Measurements from ENCODE around the gene GABBR2. TPM values are rescaled to one million over a fixed set of nuclear protein-coding genes. Genes with fewer than 3 reads are reported as not detected.

Gene GABBR2
- total and polyA plus RNA-seq, 9 of the 15 experiments (the other 6 are each of a cell fraction or from before 2014, with no cell fraction given), result 0.15 to 1.9 (median 0.32) TPM

DNA sequence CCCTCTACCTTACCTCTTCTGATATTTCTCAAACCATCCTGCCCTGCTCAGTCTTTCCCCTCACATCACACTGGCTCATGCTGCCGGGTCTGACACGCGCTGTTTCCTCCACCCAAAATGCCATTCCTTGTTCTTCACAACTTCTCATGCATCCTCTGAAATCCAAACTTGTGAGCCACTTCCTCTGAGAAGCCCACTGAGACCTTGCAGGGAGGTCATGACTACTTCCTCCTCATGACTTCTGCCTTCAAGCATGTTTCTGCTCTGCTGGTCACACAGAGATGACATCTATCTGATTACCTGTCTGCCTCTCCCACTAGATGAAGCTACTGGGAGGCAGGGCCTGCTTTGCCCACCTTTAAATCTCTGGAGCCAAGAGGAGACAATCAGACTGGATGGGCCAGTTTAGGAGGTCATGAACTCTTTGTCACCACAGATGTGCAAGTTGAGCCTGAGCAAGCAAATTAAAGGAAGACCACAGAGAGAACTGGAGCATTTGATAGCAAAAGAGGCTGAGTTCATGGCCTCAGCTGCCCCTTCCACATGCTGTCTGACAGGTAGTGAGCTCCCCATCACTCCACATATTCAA is 333.5 kb downstream of the GABBR2 start (continued):
- TF ChIP-seq ZFP36 (IDR thresholded peaks at IDR 0.05; ENCODE audit: low read depth, low read length, partially characterized antibody), result peak; percentile 65
- no peak for TF ChIP-seq TGIF2 (CRISPR knock-in tag; IDR thresholded peaks at IDR 0.05)
- TF ChIP-seq, protein P1, sequence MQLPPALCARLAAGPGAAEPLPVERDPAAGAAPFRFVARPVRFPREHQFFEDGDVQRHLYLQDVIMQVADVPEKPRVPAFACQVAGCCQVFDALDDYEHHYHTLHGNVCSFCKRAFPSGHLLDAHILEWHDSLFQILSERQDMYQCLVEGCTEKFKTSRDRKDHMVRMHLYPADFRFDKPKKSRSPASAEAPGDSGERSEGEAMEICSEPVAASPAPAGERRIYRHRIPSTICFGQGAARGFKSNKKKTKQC (CRISPR knock-in tag; IDR thresholded peaks at IDR 0.05), result no peak
- TF ChIP-seq SP2 (IDR thresholded peaks at IDR 0.05; ENCODE audit: extremely low read depth, low read depth, low read length, poor library complexity, severe bottlenecking), result no peak
- no peak for TF ChIP-seq NEUROD1 (IDR thresholded peaks at IDR 0.05; ENCODE audit: borderline replicate concordance, low read depth, low read length, partially characterized antibody)
- TF ChIP-seq, protein P2, sequence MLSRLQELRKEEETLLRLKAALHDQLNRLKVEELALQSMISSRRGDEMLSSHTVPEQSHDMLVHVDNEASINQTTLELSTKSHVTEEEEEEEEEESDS (CRISPR knock-in tag; IDR thresholded peaks at IDR 0.05), result no peak
- TF ChIP-seq, protein P3, sequence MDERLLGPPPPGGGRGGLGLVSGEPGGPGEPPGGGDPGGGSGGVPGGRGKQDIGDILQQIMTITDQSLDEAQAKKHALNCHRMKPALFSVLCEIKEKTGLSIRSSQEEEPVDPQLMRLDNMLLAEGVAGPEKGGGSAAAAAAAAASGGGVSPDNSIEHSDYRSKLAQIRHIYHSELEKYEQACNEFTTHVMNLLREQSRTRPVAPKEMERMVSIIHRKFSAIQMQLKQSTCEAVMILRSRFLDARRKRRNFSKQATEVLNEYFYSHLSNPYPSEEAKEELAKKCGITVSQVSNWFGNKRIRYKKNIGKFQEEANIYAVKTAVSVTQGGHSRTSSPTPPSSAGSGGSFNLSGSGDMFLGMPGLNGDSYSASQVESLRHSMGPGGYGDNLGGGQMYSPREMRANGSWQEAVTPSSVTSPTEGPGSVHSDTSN (CRISPR knock-in tag; IDR thresholded peaks at IDR 0.05; ENCODE audit: low read depth), result no peak
- TF ChIP-seq, protein P3 (tag; conservative IDR thresholded peaks at IDR 0.05; ENCODE audit: low read depth), result no peak
- no peak for TF ChIP-seq TSC22D4 (tag; IDR thresholded peaks at IDR 0.05)
- no peak for TF ChIP-seq ESRRB (CRISPR knock-in tag; IDR thresholded peaks at IDR 0.05; ENCODE audit: borderline replicate concordance)
- TF ChIP-seq, protein P4, sequence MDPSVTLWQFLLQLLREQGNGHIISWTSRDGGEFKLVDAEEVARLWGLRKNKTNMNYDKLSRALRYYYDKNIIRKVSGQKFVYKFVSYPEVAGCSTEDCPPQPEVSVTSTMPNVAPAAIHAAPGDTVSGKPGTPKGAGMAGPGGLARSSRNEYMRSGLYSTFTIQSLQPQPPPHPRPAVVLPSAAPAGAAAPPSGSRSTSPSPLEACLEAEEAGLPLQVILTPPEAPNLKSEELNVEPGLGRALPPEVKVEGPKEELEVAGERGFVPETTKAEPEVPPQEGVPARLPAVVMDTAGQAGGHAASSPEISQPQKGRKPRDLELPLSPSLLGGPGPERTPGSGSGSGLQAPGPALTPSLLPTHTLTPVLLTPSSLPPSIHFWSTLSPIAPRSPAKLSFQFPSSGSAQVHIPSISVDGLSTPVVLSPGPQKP (CRISPR knock-in tag; IDR thresholded peaks at IDR 0.05), result no peak
- TF ChIP-seq ZNF24 (IDR thresholded peaks at IDR 0.05), result no peak
- no peak for TF ChIP-seq ZNF717 (CRISPR knock-in tag; IDR thresholded peaks at IDR 0.05)
- TF ChIP-seq SRSF3 (IDR thresholded peaks at IDR 0.05; ENCODE audit: insufficient read depth, low read length), result no peak
- TF ChIP-seq HMGN3 (IDR thresholded peaks at IDR 0.05; ENCODE audit: borderline replicate concordance, extremely low read depth, insufficient read length, low read depth, low read length), result no peak
- TF ChIP-seq, protein P5, sequence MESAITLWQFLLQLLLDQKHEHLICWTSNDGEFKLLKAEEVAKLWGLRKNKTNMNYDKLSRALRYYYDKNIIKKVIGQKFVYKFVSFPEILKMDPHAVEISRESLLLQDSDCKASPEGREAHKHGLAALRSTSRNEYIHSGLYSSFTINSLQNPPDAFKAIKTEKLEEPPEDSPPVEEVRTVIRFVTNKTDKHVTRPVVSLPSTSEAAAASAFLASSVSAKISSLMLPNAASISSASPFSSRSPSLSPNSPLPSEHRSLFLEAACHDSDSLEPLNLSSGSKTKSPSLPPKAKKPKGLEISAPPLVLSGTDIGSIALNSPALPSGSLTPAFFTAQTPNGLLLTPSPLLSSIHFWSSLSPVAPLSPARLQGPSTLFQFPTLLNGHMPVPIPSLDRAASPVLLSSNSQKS (CRISPR knock-in tag; IDR thresholded peaks at IDR 0.05), result no peak
- no peak for TF ChIP-seq POLR2A (conservative IDR thresholded peaks at IDR 0.05)
- TF ChIP-seq TOE1 (IDR thresholded peaks at IDR 0.05; ENCODE audit: borderline replicate concordance), result no peak
- TF ChIP-seq TOE1 (CRISPR knock-in tag; IDR thresholded peaks at IDR 0.05; ENCODE audit: borderline replicate concordance, low read depth), result no peak
- no peak for TF ChIP-seq HCFC1 (IDR thresholded peaks at IDR 0.05; ENCODE audit: low read depth, low read length)
- peak in 1 of 2 experiments; percentile 22; a peak in 1 of 4 replicates for TF ChIP-seq HDAC1 (IDR thresholded peaks at IDR 0.05)
- TF ChIP-seq, protein P6, sequence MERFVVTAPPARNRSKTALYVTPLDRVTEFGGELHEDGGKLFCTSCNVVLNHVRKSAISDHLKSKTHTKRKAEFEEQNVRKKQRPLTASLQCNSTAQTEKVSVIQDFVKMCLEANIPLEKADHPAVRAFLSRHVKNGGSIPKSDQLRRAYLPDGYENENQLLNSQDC (CRISPR knock-in tag; IDR thresholded peaks at IDR 0.05), result no peak
- TF ChIP-seq WHSC1 (IDR thresholded peaks at IDR 0.05; ENCODE audit: low read length), result no peak
- TF ChIP-seq JUNB (CRISPR knock-in tag; conservative IDR thresholded peaks at IDR 0.05), result no peak
- no peak for TF ChIP-seq ZKSCAN1 (IDR thresholded peaks at IDR 0.05; ENCODE audit: low read depth, low read length)

Measured in K562 (cell line).